Ascending aorta (tissue), 2 donors: ENCODE measurements around the gene SEMA3E. TPM values are rescaled to one million over a fixed set of nuclear protein-coding genes. Genes with fewer than 3 reads are reported as not detected.

Source experiments
- DNase-seq, 2 donors: peaks; one replicate each; pipeline ENCODE4 v3.0.0-alpha.2; 2019; ENCODE audit warnings: low spot score in 2 of 2
- H3K27ac ChIP-seq, 2 donors: fragments of 200-600 bp; sonication (generic); one replicate each; pipeline ENCODE4 v1.5.1; 2016 to 2017; ENCODE audit warnings: mild to moderate bottlenecking in 1 of 2
- H3K27me3 ChIP-seq: fragments of 200-600 bp; sonication (generic); one replicate; pipeline ENCODE4 v1.5.1; 2017
- H3K36me3 ChIP-seq, 2 donors: fragments of 200-600 bp; sonication (generic); one replicate each; pipeline ENCODE4 v1.5.1; 2016
- H3K4me1 ChIP-seq, 2 donors: fragments of 200-600 bp; sonication (generic); one replicate each; pipeline ENCODE4 v1.5.1; 2016 to 2017; ENCODE audit warnings: mild to moderate bottlenecking in 1 of 2
- H3K4me3 ChIP-seq, 2 donors: fragments of 200-600 bp; sonication (generic); one replicate each; pipeline ENCODE4 v1.5.1; 2016 to 2017; ENCODE audit warnings: mild to moderate bottlenecking in 1 of 2
- H3K9me3 ChIP-seq, 2 donors: fragments of 200-600 bp; sonication (generic); one replicate each; pipeline ENCODE4 v1.5.1; 2016
- CTCF ChIP-seq, 3 experiments: fragments of 200-600 bp in 2 of 3; fragments of 450-650 bp in 1 of 3; sonication (generic) in 2 of 3; IDR thresholded peaks; one replicate each; pipeline ENCODE4 v1.5.1; 2016 to 2019; ENCODE audit warnings: antibody characterized with exemption in 3 of 3, mild to moderate bottlenecking in 1 of 3, moderate library complexity in 1 of 3
- intact Hi-C: fragments of 100-400 bp; cut with DNase I; formaldehyde crosslinking; loops from one replicate; pipeline ENCODE4 v1.15.1; 2023
- total RNA-seq: library from RNA; depleted of rRNA; stranded (reverse); fragments of >200 nt; gene quantifications from one replicate; pipeline ENCODE4 v1.1.0, GENCODE V29; 2016

The SEMA3E gene
- total RNA-seq, 1 donor from 2014 or later = 4.3 TPM

GRCh38 chr7:83472376-83472775 is 176.6 kb downstream of the SEMA3E start:
- H3K36me3 ChIP-seq = no peaks in the 10 kb centered on the region
- H3K4me3 ChIP-seq = no peak overlapping the region
- H3K27me3 ChIP-seq = no peaks in the 10 kb centered on the region
- no peaks in the 10 kb centered on the region for H3K4me1 ChIP-seq
- TF ChIP-seq CTCF (IDR thresholded peaks at IDR 0.05) = no peak
- H3K9me3 ChIP-seq = no peaks in the 10 kb centered on the region
- no peak for DNase-seq
- intact Hi-C loops = no loop called here
- H3K27ac ChIP-seq = no peak overlapping the region

GRCh38 chr7:83469491-83469890 is 179.4 kb downstream of the SEMA3E start:
- DNase-seq = no peak
- no peaks in the 10 kb centered on the region for H3K36me3 ChIP-seq
- no peaks in the 10 kb centered on the region for H3K4me1 ChIP-seq
- no peaks in the 10 kb centered on the region for H3K27me3 ChIP-seq
- TF ChIP-seq CTCF (IDR thresholded peaks at IDR 0.05) = no peak
- no peak overlapping the region for H3K27ac ChIP-seq
- intact Hi-C loops = no loop called here
- no peaks in the 10 kb centered on the region for H3K9me3 ChIP-seq
- H3K4me3 ChIP-seq = no peak overlapping the region

DNA sequence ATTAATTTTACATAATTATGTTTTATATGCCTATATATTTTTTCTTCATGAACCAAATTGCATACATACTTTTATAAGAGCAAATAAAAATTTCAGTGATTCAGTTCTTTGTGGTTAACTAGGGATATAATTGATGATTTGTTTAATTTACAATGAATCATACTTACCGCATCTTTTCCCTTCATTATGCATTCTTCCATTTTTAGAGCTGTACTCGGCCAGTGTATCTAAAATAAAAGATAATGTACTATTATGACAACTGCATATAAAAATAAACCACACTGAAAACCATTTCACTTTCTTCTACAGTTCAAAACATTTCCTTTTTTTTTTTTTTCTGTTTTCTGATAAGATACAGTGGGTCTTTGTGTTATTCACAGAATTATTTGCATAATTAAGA is 179.9 kb downstream of the SEMA3E start:
- no peaks in the 10 kb centered on the region for H3K36me3 ChIP-seq
- no peaks in the 10 kb centered on the region for H3K27me3 ChIP-seq
- no peak for DNase-seq
- H3K4me1 ChIP-seq = no peaks in the 10 kb centered on the region
- intact Hi-C loops = no loop called here
- no peak for TF ChIP-seq CTCF (IDR thresholded peaks at IDR 0.05)
- no peaks in the 10 kb centered on the region for H3K9me3 ChIP-seq
- no peak overlapping the region for H3K27ac ChIP-seq
- no peak overlapping the region for H3K4me3 ChIP-seq

DNA sequence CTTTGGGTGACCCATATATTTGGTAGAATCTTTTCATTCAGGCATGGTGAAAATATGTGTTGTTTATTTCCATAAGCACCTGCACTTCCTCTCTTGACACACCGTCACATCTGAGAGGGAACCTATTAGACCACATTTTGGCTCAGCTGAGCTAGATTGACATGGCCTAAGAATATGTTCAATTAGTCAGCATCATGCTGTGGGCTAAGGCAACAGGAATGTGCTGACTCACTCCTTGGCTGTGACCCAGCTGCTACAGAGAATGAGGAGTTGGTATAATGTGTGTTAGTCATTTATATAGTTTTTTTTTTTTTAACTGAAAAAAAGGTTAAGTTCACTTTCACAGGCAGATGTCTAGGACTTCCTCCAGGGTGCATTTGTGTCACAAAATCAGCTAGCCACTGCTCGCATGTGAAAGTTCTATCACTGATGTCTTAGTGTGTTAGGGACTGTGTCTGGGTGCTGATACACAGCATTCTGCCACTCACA is 180.6 kb downstream of the SEMA3E start:
- no peaks in the 10 kb centered on the region for H3K27me3 ChIP-seq
- H3K4me3 ChIP-seq = no peak overlapping the region
- peak; percentile 59 to 90 for DNase-seq
- H3K36me3 ChIP-seq = no peaks in the 10 kb centered on the region
- no peaks in the 10 kb centered on the region for H3K4me1 ChIP-seq
- TF ChIP-seq CTCF (IDR thresholded peaks at IDR 0.05) = no peak
- intact Hi-C loops = no loop called here
- no peak overlapping the region for H3K27ac ChIP-seq
- no peaks in the 10 kb centered on the region for H3K9me3 ChIP-seq

DNA sequence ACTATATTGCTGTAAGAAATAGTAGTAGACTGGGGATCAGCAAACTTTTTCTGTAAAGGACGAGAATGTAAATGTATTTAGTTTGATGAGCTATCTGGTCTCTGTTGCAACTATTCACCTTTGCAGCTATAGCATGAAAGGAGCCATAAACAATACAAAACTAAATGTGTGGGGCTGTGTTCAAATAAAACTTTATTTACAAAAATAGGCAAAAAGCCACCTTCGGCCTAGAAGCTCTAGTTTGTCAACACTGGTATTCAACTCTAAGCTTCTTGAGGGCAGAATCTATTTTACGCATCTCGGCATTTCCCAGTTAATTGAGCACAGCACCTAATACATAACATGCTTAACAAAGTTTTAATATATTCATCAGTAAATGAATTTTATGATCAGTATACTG is 181.4 kb downstream of the SEMA3E start:
- H3K9me3 ChIP-seq = no peaks in the 10 kb centered on the region
- no peak for TF ChIP-seq CTCF (IDR thresholded peaks at IDR 0.05)

DNA sequence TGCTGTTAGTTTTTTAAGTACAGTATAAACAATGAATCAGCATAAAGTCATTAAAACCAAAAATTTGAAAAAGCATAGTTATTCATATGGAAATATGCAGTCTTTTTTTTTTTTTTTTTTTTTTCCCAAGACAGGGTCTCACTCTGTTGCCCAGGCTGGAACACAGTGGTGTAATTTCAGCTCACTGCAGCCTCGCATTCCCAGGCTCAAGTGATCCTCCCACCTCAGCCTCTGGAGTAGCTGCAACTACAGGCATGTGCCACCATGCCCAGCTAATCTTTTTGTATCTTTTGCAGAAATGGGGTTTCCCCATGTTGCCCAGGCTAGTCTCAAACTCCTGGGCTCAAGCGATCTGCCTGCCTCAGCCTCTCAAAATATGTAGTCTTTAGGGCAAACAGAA is 182.0 kb downstream of the SEMA3E start:
- Histone ChIP-seq H3K4me3 (no peak overlapping the region), H3K9me3 (no peaks in the 10 kb centered on the region), H3K27ac (no peak overlapping the region), H3K4me1 (no peaks in the 10 kb centered on the region), H3K27me3 (no peaks in the 10 kb centered on the region), H3K36me3 (no peaks in the 10 kb centered on the region)
- no peak for TF ChIP-seq CTCF (IDR thresholded peaks at IDR 0.05)
- intact Hi-C loops = no loop called here
- DNase-seq = no peak

More for the DNA sequence above, 181.4 kb downstream of the SEMA3E start:
- H3K4me3 ChIP-seq = no peak overlapping the region
- H3K27ac ChIP-seq = no peak overlapping the region
- no peaks in the 10 kb centered on the region for H3K36me3 ChIP-seq
- no peaks in the 10 kb centered on the region for H3K27me3 ChIP-seq
- DNase-seq = no peak
- intact Hi-C loops = no loop called here
- no peaks in the 10 kb centered on the region for H3K4me1 ChIP-seq
